NCI-H526 treated with DMSO at 0.1 percent for 48 hours (cell line): ENCODE data around the gene TXLNB.

Source experiments
- DNase-seq: peaks from one replicate; lab custom pipeline; 2025; lab: John Stamatoyannopoulos, UW

Gene TXLNB

GRCh38 chr6:139291813-139292619 lies at the start of gene TXLNB:
TXLNB (minus strand) TSS chr6:139291998; CDS start chr6:139288899, 3,099 bp downstream.
- DNase-seq, result no peak

DNA sequence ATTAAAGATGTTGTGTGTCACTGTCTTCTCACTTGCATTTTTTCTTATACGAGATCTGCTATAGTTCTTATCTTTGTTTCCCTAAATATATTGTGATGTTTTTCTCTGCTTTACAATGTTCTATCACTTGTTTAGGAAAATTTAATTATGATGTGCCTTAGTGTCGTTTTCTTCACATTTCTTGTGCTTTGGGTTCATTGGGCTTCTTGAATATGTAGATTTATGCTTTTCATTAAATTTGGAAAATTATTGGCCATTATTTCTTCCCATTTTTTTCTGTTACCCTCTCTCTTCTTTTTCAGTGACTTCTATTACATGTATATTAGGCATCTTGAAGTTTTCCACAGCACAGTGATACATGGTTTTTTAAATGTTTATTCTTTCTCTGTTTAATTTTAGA lies 49.3 kb upstream of the TXLNB start:
- DNase-seq, result no peak

DNA sequence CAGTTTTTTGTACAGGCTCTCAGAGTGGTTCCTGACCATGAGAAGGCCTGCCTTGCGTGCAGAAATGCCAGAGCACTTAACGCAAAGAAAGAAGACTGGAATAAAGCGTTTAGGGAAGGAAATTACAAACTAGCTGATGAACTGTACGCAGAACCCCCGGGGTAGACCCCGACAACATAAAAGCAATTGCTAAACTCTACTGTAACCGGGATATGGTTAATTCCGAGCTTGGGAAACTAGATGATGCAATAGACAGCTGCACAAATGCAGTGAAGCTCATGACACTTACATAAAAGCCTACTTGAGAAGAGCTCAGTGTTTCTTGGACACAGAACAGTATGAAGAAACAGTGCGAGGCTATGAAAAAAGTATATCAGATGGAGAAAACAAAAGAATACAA lies 47.0 kb upstream of the TXLNB start:
- DNase-seq, result no peak

- DNase-seq, result no peak
Measured at GRCh38 chr6:139337830-139338229, 46.0 kb upstream of the TXLNB start.

DNA sequence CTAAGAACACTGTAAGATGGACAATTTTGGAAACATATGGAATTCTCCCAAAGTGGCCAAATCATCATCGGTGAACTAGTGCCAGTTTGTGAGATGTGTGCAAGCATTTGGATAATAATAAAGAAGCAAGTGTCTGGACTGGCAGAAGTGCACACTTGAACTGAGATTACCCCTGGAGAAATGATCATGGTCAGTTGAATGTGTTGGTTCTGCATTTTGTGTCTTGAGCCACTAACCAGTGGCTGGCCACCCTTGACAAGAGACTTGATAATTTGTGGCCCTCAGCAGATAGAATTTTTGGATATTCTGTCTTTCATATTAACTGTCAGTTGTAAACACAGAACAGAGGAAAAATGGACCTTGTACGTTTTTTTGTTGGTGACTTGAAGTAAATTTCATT lies 45.2 kb upstream of the TXLNB start:
- DNase-seq, result no peak

- DNase-seq, result no peak
Measured at GRCh38 chr6:139336488-139336887, 44.7 kb upstream of the TXLNB start.

- no peak for DNase-seq
Measured at GRCh38 chr6:139335447-139336210, 43.8 kb upstream of the TXLNB start.

- DNase-seq, result no peak
Measured at GRCh38 chr6:139334806-139335446, 43.1 kb upstream of the TXLNB start.

GRCh38 chr6:139330826-139331500 lies 39.2 kb upstream of the TXLNB start:
- no peak for DNase-seq

GRCh38 chr6:139330306-139330705 lies 38.5 kb upstream of the TXLNB start:
- DNase-seq, result no peak

GRCh38 chr6:139329224-139329623 lies 37.4 kb upstream of the TXLNB start:
- no peak for DNase-seq

- DNase-seq, result no peak
Measured at GRCh38 chr6:139327038-139327437, 35.2 kb upstream of the TXLNB start.

GRCh38 chr6:139325686-139326085 lies 33.9 kb upstream of the TXLNB start:
- no peak for DNase-seq

DNA sequence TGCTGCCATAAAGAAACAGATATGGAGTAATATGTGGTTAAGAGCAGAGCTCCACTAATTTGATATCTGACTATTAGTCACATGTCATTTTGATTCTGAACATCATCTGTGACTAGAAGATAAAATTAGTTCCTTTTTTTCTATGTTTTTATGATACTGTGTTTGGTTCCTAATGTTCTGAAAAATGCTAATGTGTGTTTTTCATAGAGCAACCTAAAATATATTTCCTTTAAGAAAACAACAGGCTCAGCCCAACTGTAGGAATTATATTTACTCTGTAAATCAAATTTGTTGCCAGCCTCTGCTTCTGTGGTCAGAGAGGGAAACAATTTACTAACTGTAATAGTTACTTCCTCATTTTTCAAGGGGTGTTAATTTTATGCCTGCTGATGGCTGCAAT lies 33.3 kb upstream of the TXLNB start:
- no peak for DNase-seq

GRCh38 chr6:139324301-139324555 lies 32.4 kb upstream of the TXLNB start:
- no peak for DNase-seq

- DNase-seq, result no peak
Measured at GRCh38 chr6:139323511-139324300, 31.9 kb upstream of the TXLNB start.

DNA sequence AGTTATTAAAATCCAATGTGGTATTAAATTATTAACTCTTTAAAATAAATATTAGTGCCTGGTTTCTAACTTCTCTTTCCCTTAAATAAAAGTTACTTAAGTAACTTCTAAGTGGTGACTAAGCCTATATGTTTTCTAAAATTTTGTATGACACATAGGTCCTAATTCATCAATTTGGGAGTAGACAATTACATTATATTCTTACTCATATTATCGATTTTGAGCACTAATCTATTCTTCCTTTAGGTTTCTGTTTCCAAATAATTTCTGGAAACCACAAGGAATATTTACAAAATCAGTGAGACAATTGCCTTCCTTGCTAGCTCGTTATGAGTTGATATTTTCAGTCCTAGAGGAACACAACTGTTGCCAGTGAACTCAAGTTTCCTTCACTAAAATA lies 28.3 kb upstream of the TXLNB start:
- DNase-seq, result no peak

DNA sequence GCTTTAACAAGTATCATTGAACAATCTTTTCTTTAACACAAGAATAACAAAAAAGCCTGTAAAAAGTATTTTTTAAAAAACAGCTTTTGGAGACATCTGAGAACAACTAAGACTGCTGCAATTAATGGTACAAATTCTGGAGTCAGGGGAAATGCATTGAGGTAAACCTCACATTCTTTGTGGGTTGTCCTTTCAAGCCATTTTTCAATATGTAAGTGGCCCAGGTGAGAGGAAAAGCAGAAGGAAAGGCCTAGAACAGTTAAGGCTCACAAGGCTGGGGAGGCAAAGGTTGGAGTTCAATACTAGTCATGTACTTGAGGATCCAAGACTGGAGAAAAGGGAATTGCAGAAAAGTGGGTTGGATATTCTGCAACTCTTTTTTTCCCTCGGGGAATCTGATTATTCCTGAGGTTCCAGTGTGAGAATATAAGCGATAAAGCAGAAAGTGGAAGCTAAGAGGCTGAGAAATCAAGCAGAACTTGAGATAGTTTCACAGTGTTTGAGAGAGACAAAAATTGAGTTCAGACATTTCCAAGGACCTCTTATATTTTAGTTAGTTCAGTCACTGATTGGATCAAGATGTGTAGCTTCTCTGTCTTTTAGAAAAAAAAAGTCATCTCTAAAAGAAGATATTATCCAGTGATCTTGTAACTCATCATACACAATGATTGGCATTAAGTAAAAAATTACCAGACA lies 25.0 kb upstream of the TXLNB start:
- DNase-seq, result no peak

GRCh38 chr6:139313784-139314545 lies 22.2 kb upstream of the TXLNB start:
- DNase-seq, result no peak

DNA sequence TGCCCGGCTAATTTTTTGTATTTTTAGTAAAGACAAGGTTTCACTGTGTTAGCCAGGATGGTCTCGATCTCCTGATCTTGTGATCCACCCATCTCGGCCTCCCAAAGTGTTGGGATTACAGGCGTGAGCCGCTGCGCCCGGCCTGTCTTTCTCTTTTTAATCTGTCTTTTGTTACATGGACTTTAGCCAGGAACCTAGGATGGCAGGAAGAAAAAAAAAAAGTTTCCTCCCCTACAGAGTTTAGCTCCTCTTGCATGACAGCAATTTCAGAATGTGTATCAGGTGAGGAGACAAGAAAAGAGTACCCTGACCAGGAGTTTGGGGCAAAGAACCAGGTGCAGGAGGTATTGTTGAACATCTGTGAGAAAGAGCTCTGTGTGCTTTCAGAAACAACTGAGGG lies 21.4 kb upstream of the TXLNB start:
- no peak for DNase-seq
